ENCODE measurements around the gene PGA3.
"Not testable (repeated sequence)": the region's sequence is repeated elsewhere in the genome, so short reads cannot be mapped to it uniquely, and the experiment has no call there.

The PGA3 gene

GRCh38 chr11:61186504-61186903 is 16.8 kb upstream of the PGA3 start:
- H3K27ac Mint-ChIP-seq = no peak overlapping the region
- H3K4me1 Mint-ChIP-seq (ENCODE audit: low read depth) = no peaks in the 10 kb centered on the region
- no peaks in the 10 kb centered on the region for H3K9me3 Mint-ChIP-seq
- H3K36me3 Mint-ChIP-seq (ENCODE audit: low read depth) = no peaks in the 10 kb centered on the region
- peaks cover 8% of the 10 kb centered on the region for H3K27me3 Mint-ChIP-seq
- H3K4me3 Mint-ChIP-seq = no peak overlapping the region

GRCh38 chr11:61187505-61188130 is 15.7 kb upstream of the PGA3 start:
- Mint-ChIP-seq H3K36me3 (ENCODE audit: low read depth) (no peaks in the 10 kb centered on the region), H3K4me3 (no peak overlapping the region), H3K4me1 (ENCODE audit: low read depth) (no peaks in the 10 kb centered on the region), H3K27ac (no peak overlapping the region), H3K27me3 (peaks cover 13% of the 10 kb centered on the region), H3K9me3 (no peaks in the 10 kb centered on the region)

GRCh38 chr11:61189933-61190332 is 13.4 kb upstream of the PGA3 start:
- H3K4me1 Mint-ChIP-seq (ENCODE audit: low read depth) = no peaks in the 10 kb centered on the region
- peaks cover 18% of the 10 kb centered on the region for H3K27me3 Mint-ChIP-seq
- no peak overlapping the region for H3K4me3 Mint-ChIP-seq
- H3K36me3 Mint-ChIP-seq (ENCODE audit: low read depth) = no peaks in the 10 kb centered on the region
- no peaks in the 10 kb centered on the region for H3K9me3 Mint-ChIP-seq
- H3K27ac Mint-ChIP-seq = no peak overlapping the region

GRCh38 chr11:61193596-61193995 is 9.7 kb upstream of the PGA3 start:
- H3K4me1 Mint-ChIP-seq (ENCODE audit: low read depth) = no peaks in the 10 kb centered on the region
- no peak overlapping the region for H3K27ac Mint-ChIP-seq
- H3K4me3 Mint-ChIP-seq = no peak overlapping the region
- peaks cover 25% of the 10 kb centered on the region for H3K27me3 Mint-ChIP-seq
- H3K9me3 Mint-ChIP-seq = no peaks in the 10 kb centered on the region
- H3K36me3 Mint-ChIP-seq (ENCODE audit: low read depth) = no peaks in the 10 kb centered on the region

GRCh38 chr11:61194169-61194671 is 9.1 kb upstream of the PGA3 start:
- H3K4me1 Mint-ChIP-seq (ENCODE audit: low read depth) = no peaks in the 10 kb centered on the region

GRCh38 chr11:61194981-61195695 is 8.2 kb upstream of the PGA3 start:
- Mint-ChIP-seq H3K27me3 (peaks cover 27% of the 10 kb centered on the region), H3K36me3 (ENCODE audit: low read depth) (no peaks in the 10 kb centered on the region), H3K4me1 (ENCODE audit: low read depth) (no peaks in the 10 kb centered on the region), H3K27ac (no peak overlapping the region), H3K9me3 (no peaks in the 10 kb centered on the region), H3K4me3 (no peak overlapping the region)

More at GRCh38 chr11:61194169-61194671, 9.1 kb upstream of the PGA3 start:
- Mint-ChIP-seq H3K36me3 (ENCODE audit: low read depth) (no peaks in the 10 kb centered on the region), H3K27me3 (peaks cover 28% of the 10 kb centered on the region), H3K9me3 (no peaks in the 10 kb centered on the region), H3K4me3 (no peak overlapping the region), H3K27ac (no peak overlapping the region)

- H3K27me3 Mint-ChIP-seq = peaks cover 27% of the 10 kb centered on the region
- no peaks in the 10 kb centered on the region for H3K4me1 Mint-ChIP-seq (ENCODE audit: low read depth)
- H3K36me3 Mint-ChIP-seq (ENCODE audit: low read depth) = no peaks in the 10 kb centered on the region
- H3K4me3 Mint-ChIP-seq = no peak overlapping the region
- no peak overlapping the region for H3K27ac Mint-ChIP-seq
- no peaks in the 10 kb centered on the region for H3K9me3 Mint-ChIP-seq
Measured at GRCh38 chr11:61195719-61196118, 7.6 kb upstream of the PGA3 start.

- Mint-ChIP-seq H3K27me3 (peaks cover 29% of the 10 kb centered on the region), H3K4me3 (no peak overlapping the region), H3K36me3 (ENCODE audit: low read depth) (no peaks in the 10 kb centered on the region), H3K4me1 (ENCODE audit: low read depth) (no peaks in the 10 kb centered on the region), H3K27ac (no peak overlapping the region), H3K9me3 (no peaks in the 10 kb centered on the region)
Measured at GRCh38 chr11:61198361-61198760, 5.0 kb upstream of the PGA3 start.

- Mint-ChIP-seq H3K9me3 (no peaks in the 10 kb centered on the region), H3K4me1 (ENCODE audit: low read depth) (no peaks in the 10 kb centered on the region), H3K27ac (no peak overlapping the region), H3K27me3 (peaks cover 29% of the 10 kb centered on the region), H3K4me3 (no peak overlapping the region), H3K36me3 (ENCODE audit: low read depth) (no peaks in the 10 kb centered on the region)
Measured at GRCh38 chr11:61198948-61199523, 4.3 kb upstream of the PGA3 start.

GRCh38 chr11:61201476-61201875 is 1.8 kb upstream of the PGA3 start:
- Mint-ChIP-seq H3K9me3 (no peaks in the 10 kb centered on the region), H3K4me1 (ENCODE audit: low read depth) (no peaks in the 10 kb centered on the region), H3K36me3 (ENCODE audit: low read depth) (no peaks in the 10 kb centered on the region), H3K27me3 (peaks cover 22% of the 10 kb centered on the region), H3K4me3 (no peak overlapping the region), H3K27ac (no peak overlapping the region)

GRCh38 chr11:61203873-61204272 is 558 bp downstream of the PGA3 start:
- H3K9me3 Mint-ChIP-seq; H3K4me1 Mint-ChIP-seq (ENCODE audit: low read depth); H3K4me3 Mint-ChIP-seq; H3K36me3 Mint-ChIP-seq (ENCODE audit: low read depth); H3K27ac Mint-ChIP-seq: not testable (repeated sequence)
- peaks cover 22% of the 10 kb centered on the region for H3K27me3 Mint-ChIP-seq

GRCh38 chr11:61204502-61205059 is 1.3 kb downstream of the PGA3 start:
- peaks cover 16% of the 10 kb centered on the region for H3K27me3 Mint-ChIP-seq
- H3K4me1 Mint-ChIP-seq (ENCODE audit: low read depth); H3K36me3 Mint-ChIP-seq (ENCODE audit: low read depth); H3K9me3 Mint-ChIP-seq; H3K4me3 Mint-ChIP-seq; H3K27ac Mint-ChIP-seq: not testable (repeated sequence)

GRCh38 chr11:61207636-61208310 is 4.5 kb downstream of the PGA3 start:
- not testable (repeated sequence) for H3K27ac Mint-ChIP-seq; H3K36me3 Mint-ChIP-seq (ENCODE audit: low read depth); H3K27me3 Mint-ChIP-seq; H3K9me3 Mint-ChIP-seq; H3K4me3 Mint-ChIP-seq; H3K4me1 Mint-ChIP-seq (ENCODE audit: low read depth)

GRCh38 chr11:61210629-61211028 is 7.3 kb downstream of the PGA3 start:
- not testable (repeated sequence) for H3K9me3 Mint-ChIP-seq; H3K4me3 Mint-ChIP-seq; H3K36me3 Mint-ChIP-seq (ENCODE audit: low read depth); H3K27ac Mint-ChIP-seq; H3K4me1 Mint-ChIP-seq (ENCODE audit: low read depth); H3K27me3 Mint-ChIP-seq
